GM20000 (cell line): ENCODE data around the gene MOB4.

Experiments
- DNase-seq: peaks from one replicate; pipeline ENCODE4 v3.0.0; 2012; ENCODE audit warnings: low spot score
- CTCF ChIP-seq: IDR thresholded peaks from 2 replicates; pipeline ENCODE4 v1.5.1; 2012; ENCODE audit warnings: mild to moderate bottlenecking, control low read depth; ENCODE audit errors: extremely low read depth, missing control alignments

MOB4 gene

GRCh38 chr2:197596766-197597165, 80.9 kb downstream of the MOB4 start:
- TF ChIP-seq CTCF = no peak

GRCh38 chr2:197597166-197597565, 81.3 kb downstream of the MOB4 start:
- no peak for TF ChIP-seq CTCF
- DNase-seq = no peak

More at GRCh38 chr2:197596766-197597165, 80.9 kb downstream of the MOB4 start:
- DNase-seq = no peak

- TF ChIP-seq CTCF = no peak
- DNase-seq = no peak
These were observed 82.6 kb downstream of the MOB4 start for GRCh38 chr2:197598450-197598849.

GRCh38 chr2:197599285-197599965, 83.6 kb downstream of the MOB4 start:
- DNase-seq = peak; percentile 60
- peak; percentile 19 for TF ChIP-seq CTCF

GRCh38 chr2:197600306-197600705, 84.4 kb downstream of the MOB4 start:
- TF ChIP-seq CTCF = no peak
- no peak for DNase-seq

- no peak for TF ChIP-seq CTCF
These were observed 85.9 kb downstream of the MOB4 start for GRCh38 chr2:197601726-197602125.

More at GRCh38 chr2:197601726-197602125, 85.9 kb downstream of the MOB4 start:
- no peak for DNase-seq
